Nucleus accumbens (tissue), 56 donors: Measurements from ENCODE around the gene SRGAP3.
A peak's percentile ranks its signal among the peaks of the same experiment; 100 is the strongest.

Experiments
- DNase-seq, 56 donors: peaks; one replicate each; lab custom pipeline; 2025; lab: John Stamatoyannopoulos, UW

Gene SRGAP3

DNA sequence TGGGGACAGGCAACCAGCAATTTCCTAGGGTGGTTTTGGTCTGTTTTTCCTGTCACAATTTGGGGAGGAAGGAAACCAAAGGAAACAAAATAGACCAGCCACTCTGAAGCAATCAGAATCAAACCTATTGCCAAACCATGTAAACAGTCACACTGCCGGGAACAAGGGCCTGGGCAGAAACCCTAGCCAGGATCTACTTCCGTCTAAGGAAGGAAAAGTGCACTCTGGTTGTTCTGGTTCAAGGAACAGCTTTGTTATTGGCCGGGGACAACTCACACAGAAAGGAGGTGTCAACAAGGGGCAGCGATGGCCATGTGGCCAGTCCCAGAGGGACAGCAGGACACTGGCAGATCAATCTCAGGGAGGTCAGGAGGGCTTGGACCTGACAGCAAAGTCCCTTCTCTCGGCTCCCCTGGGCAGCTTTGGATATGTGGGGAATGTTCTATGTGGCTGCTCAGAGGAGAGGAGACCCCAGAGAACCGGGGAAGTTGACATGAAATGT lies 268.6 kb downstream of the SRGAP3 start:
- no peak for DNase-seq

DNA sequence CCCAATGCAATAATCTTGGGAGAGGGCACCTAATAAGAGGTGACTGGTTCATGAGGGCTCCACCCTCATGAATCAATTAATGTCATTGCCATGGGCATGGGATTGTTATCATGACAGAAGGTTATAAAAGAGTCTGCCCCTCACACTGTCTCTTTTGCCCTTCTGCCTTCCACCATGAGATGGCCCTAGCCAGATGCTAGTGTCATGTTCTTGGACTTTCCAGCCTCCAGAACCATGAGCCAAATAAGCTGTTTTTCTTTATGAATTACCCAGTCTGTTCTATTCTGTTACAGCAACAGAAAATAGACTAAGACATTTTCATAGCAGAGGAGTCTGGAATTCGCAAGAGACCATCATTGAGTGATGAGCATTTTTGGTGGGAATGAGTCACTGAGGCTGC lies 270.2 kb downstream of the SRGAP3 start:
- DNase-seq, result no peak

DNA sequence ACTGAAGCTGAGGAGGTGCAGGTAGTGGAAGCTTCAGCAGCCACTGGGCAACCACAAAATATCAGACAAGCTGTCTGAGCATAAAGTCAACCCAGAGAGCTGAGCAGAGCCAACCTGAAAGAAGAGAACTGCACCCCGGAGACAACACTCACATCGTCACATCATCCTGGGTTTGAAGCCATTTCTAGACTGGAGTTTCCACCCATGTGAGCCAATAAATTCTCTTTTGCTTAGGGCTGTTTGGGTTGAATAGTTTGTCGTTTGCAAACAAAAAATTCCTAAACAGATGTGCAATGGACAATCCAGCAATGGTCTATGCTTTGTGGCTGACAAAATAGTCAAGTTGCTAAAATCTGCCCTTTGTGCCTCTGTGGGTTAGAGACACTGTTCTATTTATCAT lies 270.9 kb downstream of the SRGAP3 start:
- no peak for DNase-seq

DNA sequence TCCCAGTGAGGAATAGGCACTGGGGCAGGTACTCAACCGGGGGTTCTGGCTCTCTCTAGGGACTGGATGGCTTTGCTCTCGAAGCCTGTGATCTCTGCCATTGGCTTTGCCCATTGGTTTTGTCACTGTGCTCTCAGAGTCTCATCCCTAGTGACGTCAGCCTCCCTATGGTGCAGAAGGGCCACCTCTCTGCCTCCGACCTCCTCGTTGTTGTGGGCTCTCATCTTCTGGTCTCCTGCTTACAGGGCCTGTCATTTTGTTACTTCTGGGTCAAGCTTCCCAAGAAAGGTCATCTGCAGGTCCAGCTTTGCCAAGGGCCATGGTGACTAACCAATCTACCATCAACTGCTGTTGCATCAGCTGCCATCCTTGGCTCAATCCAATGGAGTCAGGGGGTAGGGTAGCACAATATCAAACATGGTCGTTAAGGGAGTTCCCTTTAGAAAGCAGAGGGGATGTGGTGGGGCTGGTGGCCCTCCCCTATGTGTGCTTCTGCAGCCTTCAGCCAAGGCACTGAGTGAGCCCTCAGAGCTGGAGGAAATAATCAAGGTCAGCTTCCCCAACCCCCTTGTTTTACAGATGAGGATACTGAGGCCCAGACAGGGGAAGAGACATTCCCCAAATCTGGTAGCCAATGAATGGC lies 272.8 kb downstream of the SRGAP3 start:
- no peak for DNase-seq

DNA sequence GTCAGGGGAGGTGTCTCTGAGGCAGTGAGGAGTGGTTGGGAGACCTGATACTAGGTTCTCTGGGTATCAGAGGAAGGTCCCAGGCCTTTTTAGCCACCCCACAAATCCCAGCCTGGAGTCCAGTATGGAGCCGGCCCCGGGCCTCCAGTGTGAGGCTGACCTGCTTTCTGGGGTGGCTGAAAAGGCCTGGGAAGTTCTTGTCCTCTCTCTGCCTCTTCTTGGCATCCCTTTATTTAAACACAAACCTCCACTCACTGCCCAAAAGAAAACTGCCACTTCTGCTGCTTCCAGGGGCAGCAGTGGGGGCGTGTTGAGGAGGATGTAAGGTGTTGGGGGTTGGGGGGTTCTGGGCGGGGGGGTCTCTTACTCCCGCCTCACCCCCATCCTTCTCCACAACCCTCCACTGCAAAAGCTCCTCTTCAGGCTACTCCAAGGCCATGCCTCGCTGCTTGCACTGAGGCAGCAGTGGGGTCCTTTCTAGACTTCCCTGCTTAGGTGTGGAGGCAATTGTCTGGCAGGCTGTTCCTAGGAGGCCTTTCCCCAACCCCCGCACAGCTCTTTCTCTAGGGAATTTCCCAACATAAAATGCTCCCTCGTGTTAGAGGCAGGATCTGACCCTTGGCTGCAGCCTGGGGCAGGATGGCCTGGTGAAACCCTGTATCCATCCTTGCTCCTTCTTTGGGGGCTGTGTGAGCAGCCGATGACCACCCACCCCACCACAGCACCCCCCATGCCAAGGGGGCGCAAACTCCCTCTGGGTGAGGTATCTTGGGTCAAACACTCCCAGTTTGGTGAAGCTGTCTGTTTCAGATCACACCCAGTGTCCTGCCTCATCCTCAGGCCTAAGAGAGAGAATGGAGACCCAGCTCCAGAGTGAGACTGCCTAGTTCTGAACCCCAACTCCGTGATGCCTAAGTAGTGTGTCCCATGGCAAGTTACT lies 274.1 kb downstream of the SRGAP3 start:
- no peak for DNase-seq

DNA sequence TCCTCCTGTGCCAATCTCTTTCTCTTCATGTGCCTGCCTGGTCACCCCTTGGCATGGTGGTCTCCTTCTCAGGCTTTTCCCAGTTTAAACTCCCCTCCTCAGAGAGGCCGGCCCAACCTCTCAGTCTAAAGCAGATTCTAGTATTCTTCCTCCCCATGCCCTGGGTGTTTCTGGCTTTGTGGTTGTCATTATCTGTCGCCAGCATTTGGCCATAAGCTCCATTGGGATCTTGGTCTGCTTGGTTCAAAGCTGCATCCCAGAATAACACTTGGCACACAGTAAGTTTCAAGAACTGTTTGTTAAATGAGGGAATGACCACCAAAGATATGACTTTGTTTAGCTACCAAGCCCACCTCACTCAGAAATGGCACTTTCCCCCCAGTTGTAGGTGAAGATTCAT lies 275.0 kb downstream of the SRGAP3 start:
- DNase-seq, result no peak

DNA sequence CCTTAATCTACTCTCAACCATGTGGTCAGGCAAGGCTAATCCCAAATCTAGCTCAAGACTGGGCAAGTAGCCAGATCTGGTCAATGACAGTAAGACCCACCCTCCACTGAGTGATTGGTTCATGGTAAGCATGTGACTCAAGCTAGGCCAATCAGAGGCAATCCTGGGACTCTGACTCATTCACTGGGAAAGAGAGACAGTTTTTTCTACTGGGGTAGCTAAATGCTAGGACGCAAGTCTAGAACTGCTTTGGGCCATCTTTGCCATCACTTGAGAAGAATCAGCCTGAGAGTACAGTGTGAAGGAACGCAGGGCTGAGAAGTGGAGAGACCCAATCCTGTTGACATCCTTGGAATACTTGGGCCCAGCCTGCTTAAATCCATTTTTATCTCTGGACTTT lies 276.8 kb downstream of the SRGAP3 start:
- DNase-seq, result peak in 1 of 56 donors; percentile 15

DNA sequence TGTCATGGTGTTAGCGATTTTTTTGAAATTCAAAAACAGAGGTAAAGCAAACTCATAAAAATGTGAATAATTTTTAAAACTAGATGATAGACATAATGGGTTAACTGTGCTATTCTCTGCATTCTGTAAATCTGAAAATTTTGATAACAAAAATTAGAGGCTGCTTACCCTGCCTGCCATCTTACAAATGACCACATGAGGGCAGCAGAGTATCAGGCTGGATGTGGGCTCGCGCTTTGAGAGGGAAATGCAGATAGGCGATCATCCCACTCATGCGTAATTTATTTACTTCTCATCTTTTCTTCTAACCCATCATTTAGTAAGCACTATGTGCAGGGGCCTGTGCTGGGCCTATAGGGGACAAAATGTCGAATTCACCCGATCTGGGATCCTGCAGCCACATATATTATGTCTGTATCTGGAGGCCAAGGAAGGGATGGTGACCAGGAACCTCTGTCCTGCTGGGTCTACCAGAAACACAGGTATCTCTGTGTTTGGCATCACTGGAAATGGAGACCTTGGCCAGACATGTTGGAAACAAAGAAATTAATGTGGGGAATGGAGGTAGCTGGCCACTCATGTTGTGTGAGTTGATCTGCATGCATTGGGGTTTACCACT lies 278.4 kb downstream of the SRGAP3 start:
- peak in 48 of 56 donors; percentile 7 to 84 (median 44) for DNase-seq

DNA sequence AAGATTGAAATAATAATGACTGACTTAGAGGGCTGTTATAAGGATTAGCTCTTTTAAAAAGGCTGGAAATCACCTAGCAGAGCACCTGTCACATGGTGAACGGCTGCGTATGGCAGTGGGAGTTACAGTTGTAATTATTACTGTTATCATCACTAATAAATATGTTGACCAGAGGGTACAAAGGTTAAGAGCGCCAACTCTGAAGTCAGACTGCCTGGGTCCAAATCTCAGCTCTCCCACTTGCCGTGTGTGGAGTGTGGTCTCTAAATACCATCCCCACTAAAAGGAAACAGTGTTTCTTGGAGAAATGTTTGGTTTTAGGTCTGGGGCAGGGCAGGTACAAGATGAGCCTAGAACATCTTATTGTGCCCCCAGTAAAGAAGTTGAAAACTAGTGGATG lies 280.2 kb downstream of the SRGAP3 start:
- DNase-seq, result no peak

DNA sequence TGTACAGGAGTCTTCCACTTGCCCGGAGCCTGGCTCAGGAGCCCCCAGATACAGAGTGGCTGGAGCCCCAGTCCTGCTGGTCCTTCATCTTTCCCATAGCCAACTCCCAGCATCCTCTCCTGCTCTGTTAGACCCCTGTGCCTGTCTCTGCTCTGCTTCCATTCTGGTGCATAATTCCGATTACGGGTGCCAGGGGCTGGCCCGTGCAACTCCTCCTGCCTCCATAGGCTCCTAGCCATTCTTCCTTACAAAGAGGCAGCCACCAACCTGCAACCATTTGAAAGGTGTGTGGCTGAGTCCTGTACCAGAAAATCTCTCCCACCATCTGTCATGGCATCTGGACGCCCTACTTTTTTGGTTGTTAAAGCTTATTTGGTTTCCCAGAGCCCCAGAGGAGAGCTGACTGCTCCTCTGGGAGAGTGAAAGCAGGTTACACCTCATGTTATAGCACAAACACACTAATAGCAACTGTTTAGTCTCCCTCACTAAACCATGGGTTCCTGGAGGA lies 281.0 kb downstream of the SRGAP3 start:
- DNase-seq, result no peak

DNA sequence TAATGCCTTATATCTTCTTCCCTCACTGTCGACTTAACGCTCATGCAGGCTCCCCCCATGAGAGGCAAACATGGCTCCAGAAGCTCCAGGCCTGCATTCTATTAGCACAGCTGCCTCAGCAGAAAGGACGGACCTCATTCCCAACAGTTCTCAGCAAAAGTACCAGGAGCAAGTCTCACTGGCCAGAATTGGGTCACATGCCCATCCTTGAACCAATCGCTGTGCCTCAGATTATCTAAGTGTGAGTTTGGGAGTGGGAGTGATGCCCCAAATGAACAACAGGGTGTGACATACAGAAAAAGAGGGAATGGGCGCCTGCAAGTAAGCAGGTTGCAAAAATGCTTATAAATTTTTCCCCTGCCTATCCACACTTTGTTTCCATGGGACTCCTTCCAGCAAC lies 281.9 kb downstream of the SRGAP3 start:
- no peak for DNase-seq

DNA sequence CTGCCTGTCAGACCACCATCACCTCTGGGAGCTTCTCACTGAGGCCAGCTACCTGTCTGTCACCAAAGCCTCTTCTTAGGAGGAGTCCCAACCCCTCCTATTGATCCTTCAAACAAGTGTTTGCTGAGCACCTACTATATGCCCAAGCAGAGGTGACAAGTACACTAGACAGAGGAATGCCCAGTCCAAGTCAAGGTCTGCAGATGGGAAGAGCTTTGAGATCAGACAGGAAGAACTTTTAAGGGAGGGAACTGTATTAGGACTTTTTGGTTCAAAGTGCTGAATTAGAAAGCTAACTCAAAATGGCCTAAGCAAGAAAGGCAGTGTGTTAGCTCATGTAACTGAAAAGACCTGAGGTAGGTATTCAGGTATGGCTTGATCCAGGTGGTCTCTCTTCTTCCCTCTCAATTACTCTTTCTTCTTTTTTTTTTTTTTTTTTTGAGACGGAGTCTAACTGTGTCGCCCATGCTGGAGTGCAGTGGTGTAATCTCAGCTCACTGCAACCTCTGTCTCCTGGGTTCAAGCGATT lies 282.6 kb downstream of the SRGAP3 start:
- DNase-seq, result no peak

DNA sequence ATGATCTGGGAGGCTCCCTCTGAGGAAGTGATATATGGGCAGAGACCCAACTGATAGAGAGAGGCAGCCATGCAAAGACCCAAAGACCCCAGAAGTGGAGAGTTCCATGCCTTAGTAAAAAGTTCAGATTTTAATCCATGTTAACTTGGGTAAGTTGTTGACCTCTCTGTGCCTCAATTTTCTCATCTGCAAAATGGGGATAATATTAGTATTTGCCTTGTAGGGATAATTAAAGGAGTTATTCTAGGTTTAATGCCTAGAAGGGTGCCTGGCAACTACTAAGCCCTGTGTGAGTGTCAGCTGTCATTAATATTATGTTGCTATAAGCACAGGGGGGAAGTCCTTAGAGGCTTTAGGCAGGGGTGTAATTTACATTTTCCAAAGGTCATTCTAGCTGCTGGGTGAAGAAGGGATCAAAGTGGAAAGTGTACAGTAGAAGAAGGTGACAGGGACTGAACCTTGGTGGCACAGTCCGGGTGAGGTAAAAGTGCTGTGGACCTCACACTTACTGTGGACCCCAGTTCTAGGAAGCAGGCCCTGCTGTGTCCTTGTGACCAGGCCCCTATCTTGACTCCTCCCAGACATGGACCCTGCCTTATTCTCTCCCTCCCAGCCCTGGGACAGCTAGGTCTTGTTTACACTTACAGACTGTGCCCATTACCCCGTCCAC lies 283.2 kb downstream of the SRGAP3 start:
- no peak for DNase-seq

DNA sequence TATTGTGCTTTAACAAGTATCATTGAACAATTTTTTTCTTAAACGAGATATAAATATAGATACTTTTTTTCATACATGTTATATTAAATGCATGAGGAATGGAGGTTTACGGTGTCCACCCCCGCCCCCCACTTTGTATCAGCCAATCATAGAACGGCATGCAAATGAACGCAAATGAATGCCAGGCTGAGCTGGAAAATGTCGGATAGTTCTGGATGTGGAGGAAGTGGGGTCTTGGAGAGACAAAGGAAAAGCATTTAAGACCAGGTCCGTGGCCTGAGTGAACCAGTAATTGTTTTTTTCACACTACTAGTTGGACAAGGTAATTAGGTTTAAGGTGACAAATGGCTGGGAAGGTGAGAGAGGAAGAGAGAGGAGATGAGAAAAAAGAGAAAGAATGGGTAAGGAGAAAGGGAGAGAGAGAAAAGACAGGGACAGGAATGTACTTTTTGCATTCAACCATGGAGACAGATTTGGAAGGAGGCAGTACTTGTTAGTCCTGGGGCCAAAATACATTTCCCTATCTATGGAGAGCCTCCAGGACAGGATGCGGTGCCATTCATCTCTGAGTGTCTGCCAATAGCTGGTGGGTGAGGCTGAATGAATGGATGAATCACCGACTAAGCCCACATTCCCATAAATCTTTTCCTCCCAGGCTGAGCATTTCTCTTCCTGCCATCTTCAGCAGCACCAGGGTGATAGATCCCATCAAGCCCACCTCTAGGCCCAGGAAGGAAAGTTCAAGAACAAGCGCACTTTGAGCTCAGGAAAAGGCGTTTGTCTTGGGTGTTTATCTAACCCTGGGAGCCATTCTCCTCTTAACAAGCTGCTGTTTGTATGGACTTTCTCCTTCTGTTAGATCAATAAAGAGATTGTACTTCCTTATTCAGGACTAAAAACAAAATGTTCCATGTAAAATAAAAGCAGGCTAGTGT lies 284.7 kb downstream of the SRGAP3 start:
- DNase-seq, result no peak

DNA sequence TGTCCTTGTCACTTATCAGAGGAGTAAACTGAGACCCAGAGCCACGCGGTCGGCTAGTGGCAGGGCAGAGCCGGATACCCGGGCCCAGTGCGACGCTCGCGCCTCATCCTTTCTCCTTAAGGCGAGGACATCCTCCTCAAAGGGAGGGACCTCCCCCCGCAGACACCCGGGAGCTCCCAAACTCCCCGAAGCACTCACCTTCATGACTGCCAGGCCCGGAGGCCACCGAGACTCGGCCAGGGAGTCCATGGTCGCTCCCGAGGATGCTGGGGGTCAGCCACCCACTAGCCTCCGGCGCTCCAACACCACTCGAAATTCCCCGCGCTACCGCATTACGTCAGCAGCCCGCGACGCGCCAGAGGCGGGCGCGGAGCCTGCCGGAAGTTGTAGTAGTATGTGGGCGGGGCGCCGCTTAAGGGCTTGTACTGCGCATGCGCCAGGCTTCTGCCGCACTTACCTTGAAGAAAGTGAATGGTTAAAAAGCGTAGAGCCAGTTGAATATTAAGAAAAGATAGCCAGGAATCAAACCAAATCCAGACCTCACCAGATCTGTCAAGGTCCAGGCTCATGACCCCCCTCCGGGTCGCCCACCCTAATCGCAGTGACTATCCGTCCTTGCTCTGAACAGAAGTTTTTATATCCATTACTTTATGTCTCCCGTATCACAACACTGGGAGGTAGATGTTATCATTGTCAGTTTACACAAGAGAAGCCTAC lies 286.2 kb downstream of the SRGAP3 start, which contains the start of gene RAD18:
Gene RAD18, minus strand, starts transcription at position 336 of the 717 bp plus-strand sequence. Its CDS starts 87 bp downstream, at position 249.
- peak; percentile 13 to 93 (median 82) for DNase-seq

DNA sequence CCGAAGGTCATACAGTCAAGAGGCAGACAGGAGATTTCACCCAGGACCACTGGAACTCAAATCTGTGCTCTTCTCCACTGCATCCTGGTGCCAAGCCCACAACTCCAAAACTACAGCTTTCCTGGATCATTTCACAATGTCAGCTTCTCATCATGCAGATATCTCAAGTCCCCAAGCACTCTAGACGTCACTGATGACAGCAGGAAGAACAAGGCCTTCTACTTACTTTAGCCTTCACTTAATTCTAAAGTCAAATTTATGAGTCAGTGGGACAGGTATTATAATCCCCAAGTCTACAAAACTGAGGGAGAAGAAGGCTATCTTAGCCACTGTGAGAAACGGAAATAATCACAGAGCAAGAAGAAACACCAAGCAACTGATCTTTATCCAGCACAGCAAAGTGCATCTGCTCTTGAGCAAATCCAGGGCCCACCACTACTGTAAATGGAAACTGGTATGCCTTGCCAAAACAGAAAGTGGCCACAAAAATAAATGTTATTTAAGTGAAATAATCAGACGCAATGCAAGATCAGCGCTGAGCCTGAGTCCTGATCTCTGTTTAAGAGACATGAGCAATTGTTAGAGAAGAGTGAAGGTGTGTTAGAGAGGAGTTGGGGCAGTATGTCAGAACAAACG lies 287.1 kb downstream of the SRGAP3 start:
- DNase-seq, result no peak

DNA sequence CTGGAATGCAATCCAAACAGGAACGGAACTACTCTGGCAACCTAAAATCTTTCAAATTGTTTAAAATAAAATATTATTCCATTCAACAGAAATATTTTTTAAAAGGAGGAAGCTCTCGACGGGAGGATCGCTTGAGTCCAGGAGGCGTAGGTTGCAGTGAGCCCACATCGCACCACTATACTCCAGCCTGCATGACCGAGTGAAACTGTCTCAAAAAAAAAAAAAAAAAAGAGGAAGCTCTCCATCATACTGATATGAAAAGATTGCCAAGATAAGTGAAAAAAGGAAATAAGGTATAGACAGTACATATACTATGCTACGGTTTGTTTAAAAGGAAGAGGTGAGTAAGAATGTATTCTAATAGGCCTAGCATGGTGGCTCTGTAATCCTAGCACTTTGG lies 289.8 kb downstream of the SRGAP3 start:
- no peak for DNase-seq
